Measurements from ENCODE around the gene GKAP1. TPM values are rescaled to one million over a fixed set of nuclear protein-coding genes. Genes with fewer than 3 reads are reported as not detected.

GKAP1 gene
- total and polyA plus RNA-seq, 2 experiments from 2014 or later = 4.0 to 16.7 TPM

- DNase-seq (ENCODE audit: low spot score) = peak; percentile 10
- Mint-ChIP-seq H3K9me3 (peaks cover 2% of the 10 kb centered on the region; the same call in 2 of the 3 replicates), H3K27me3 (ENCODE audit: insufficient read depth, low read depth, poor library complexity) (no peaks in the 10 kb centered on the region), H3K4me3 (no peak overlapping the region), H3K36me3 (ENCODE audit: low read depth) (peaks cover 29% of the 10 kb centered on the region; the same call in 2 of the 3 replicates), H3K4me1 (peaks cover 33% of the 10 kb centered on the region), H3K27ac (peak overlapping the region; percentile 55; the same call in 1 of the 2 replicates)
- Histone ChIP-seq H3K9me2 (ENCODE audit: insufficient read depth) (no peaks in the 10 kb centered on the region), H3K4me1 (ENCODE audit: insufficient read depth) (peaks cover 10% of the 10 kb centered on the region), H3F3A (replicated peaks; ENCODE audit: low read depth) (no peaks in the 10 kb centered on the region), H4K20me1 (replicated peaks; ENCODE audit: insufficient read depth) (peaks cover 71% of the 10 kb centered on the region), H3K36me3 (ENCODE audit: insufficient read depth) (no peaks in the 10 kb centered on the region), H3K79me2 (replicated peaks; ENCODE audit: insufficient read depth) (peaks cover 100% of the 10 kb centered on the region), H3K27me3 (ENCODE audit: insufficient read depth) (no peaks in the 10 kb centered on the region), H3K4me3 (no peak overlapping the region), H3K27ac (ENCODE audit: low read depth) (0 out of 2 replicates have a peak overlapping the region, but pooled peaks have one; percentile 24), H2AFZ (no peak overlapping the region), H3K4me2 (peak overlapping the region; percentile 4; the same call in 1 of the 2 replicates)
- no peak for ATAC-seq
- TF ChIP-seq ZNF462 (CRISPR knock-in tag; IDR thresholded peaks at IDR 0.05) = no peak
- TF ChIP-seq CREB1 (CRISPR knock-in tag; IDR thresholded peaks at IDR 0.05; ENCODE audit: low read depth) = no peak
- TF ChIP-seq ZNF331 (CRISPR knock-in tag; IDR thresholded peaks at IDR 0.05; ENCODE audit: low read depth) = no peak
- no peak for TF ChIP-seq STAT1 (IDR thresholded peaks at IDR 0.05; ENCODE audit: unreplicated experiment)
- no peak for TF ChIP-seq EZH2phosphoT487 (IDR thresholded peaks at IDR 0.05; ENCODE audit: unreplicated experiment)
- TF ChIP-seq EZH2 (IDR thresholded peaks at IDR 0.05; ENCODE audit: low read depth, unreplicated experiment) = no peak
- TF ChIP-seq NANOG (IDR thresholded peaks at IDR 0.05; ENCODE audit: borderline replicate concordance) = no peak
Observed at GRCh38 chr9:83701769-83702168, 115.8 kb downstream of the GKAP1 start.
